ENCODE data around the gene TMEM53. TPM values are rescaled to one million over a fixed set of nuclear protein-coding genes. Genes with fewer than 3 reads are reported as not detected.

The TMEM53 gene
- total and polyA plus RNA-seq, 8 donors, result 2.4 to 22.8 (median 7.0) TPM

DNA sequence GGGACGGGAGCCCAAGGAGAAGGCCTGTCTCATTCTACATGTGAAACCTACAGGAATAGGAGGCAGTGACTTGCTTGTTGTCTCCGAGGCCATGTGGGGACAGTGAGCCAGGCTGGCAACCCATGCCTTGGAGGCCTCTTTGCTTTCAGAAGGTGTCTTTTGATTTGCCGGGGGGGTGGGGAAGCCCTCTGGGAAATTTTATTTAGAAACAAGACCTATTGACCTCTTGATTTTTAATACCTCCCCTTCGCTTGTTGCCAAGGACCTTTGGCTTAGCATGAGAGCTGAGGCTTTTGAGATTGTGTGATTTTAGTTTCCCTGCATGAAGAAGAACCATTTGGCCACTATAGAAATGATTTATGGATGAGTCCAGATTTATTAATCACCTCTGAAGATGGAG is 4.3 kb upstream of the TMEM53 start:
- Histone ChIP-seq H3K27me3 (no peaks in the 10 kb centered on the region), H3K4me1 (peaks cover 14 to 43% (median 15%) of the 10 kb centered on the region in 4 donors), H3K9me3 (no peaks in the 10 kb centered on the region), H3K36me3 (no peaks in the 10 kb centered on the region), H3K4me3 (no peak overlapping the region), H3K27ac (no peak overlapping the region)
- TF ChIP-seq EP300 (IDR thresholded peaks at IDR 0.05) (no peak), POLR2A (IDR thresholded peaks at IDR 0.05) (no peak), POLR2AphosphoS5 (IDR thresholded peaks at IDR 0.05) (no peak)
- TF ChIP-seq, protein P1, sequence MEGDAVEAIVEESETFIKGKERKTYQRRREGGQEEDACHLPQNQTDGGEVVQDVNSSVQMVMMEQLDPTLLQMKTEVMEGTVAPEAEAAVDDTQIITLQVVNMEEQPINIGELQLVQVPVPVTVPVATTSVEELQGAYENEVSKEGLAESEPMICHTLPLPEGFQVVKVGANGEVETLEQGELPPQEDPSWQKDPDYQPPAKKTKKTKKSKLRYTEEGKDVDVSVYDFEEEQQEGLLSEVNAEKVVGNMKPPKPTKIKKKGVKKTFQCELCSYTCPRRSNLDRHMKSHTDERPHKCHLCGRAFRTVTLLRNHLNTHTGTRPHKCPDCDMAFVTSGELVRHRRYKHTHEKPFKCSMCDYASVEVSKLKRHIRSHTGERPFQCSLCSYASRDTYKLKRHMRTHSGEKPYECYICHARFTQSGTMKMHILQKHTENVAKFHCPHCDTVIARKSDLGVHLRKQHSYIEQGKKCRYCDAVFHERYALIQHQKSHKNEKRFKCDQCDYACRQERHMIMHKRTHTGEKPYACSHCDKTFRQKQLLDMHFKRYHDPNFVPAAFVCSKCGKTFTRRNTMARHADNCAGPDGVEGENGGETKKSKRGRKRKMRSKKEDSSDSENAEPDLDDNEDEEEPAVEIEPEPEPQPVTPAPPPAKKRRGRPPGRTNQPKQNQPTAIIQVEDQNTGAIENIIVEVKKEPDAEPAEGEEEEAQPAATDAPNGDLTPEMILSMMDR (IDR thresholded peaks at IDR 0.05), result no peak
- WGBS, 5 donors, result 82 to 92% (median 88%) methylated on average over 4 of the region's 4 CpGs
- intact Hi-C loops (cut with DNase I; ENCODE audit: low total_unique reads), result no loop called here
- DNase-seq, result no peak

DNA sequence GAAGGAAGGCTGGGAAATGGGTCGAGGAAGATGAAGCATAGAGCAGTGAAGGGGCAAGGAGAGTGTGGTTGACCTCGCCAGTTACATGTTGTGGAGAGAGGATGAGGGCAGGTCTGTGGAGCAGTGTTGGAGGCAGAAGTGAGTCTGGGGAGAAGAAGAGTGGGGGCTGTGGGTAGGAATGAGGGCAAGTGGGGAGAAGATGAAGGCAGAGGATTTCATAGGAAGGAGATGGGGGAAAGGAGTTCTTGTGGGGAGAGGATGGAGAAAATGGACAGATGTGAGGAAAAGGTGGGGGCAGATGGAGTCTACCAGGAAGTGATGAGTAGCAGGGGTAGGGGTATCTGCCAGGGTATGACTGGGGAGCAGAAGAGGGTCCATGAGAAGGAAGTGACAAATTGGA is 3.8 kb upstream of the TMEM53 start:
- no peak for TF ChIP-seq POLR2AphosphoS5 (IDR thresholded peaks at IDR 0.05)
- TF ChIP-seq, protein P1 (IDR thresholded peaks at IDR 0.05), result no peak
- TF ChIP-seq POLR2A (IDR thresholded peaks at IDR 0.05), result no peak
- TF ChIP-seq EP300 (IDR thresholded peaks at IDR 0.05), result no peak
- Histone ChIP-seq H3K9me3 (no peaks in the 10 kb centered on the region), H3K4me1 (peaks cover 19 to 48% (median 20%) of the 10 kb centered on the region in 4 donors), H3K27ac (peak overlapping the region in 1 of 5 donors; percentile 99), H3K4me3 (no peak overlapping the region), H3K36me3 (no peaks in the 10 kb centered on the region), H3K27me3 (no peaks in the 10 kb centered on the region)
- intact Hi-C loops (cut with DNase I; ENCODE audit: low total_unique reads), result no loop called here
- DNase-seq, result no peak
- WGBS, 5 donors, result 86 to 94% (median 90%) methylated on average over 2 of the region's 2 CpGs

DNA sequence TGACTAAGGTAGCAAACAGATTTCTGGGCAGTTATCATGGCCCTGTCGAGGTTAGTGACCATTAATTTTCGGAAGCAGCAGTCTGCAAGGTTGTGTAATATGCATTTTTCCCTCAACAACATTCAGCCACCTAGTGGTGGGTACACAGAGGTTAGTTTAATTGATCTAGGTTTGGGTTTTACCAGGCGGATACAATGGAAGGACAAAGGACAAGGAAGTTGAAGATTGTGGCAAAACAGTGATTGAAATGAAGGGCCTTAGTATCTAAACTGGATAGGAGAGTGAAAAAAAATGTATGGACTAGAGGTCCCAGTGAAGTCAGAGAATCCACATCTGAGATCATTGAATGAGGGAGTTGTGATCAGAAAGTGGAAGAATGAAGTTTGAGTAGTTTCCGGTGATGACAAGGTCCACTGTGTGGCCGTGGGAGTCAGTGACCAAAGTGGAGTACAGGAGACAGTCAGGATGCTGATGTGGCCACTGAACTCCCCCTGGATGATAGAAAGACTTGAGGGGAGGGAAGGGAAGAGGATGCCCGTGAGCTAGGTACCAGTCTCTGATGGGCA is 3.0 kb upstream of the TMEM53 start:
- H3K4me3 ChIP-seq, result no peak overlapping the region
- H3K36me3 ChIP-seq, result no peaks in the 10 kb centered on the region
- intact Hi-C loops (cut with DNase I; ENCODE audit: low total_unique reads), result no loop called here
- peaks cover 24 to 56% (median 28%) of the 10 kb centered on the region in 4 donors for H3K4me1 ChIP-seq
- H3K27me3 ChIP-seq, result no peaks in the 10 kb centered on the region
- TF ChIP-seq POLR2A (IDR thresholded peaks at IDR 0.05) (no peak), EP300 (IDR thresholded peaks at IDR 0.05) (no peak), POLR2AphosphoS5 (IDR thresholded peaks at IDR 0.05) (no peak)
- TF ChIP-seq, protein P1 (IDR thresholded peaks at IDR 0.05), result peak in 5 of 7 experiments; percentile 23 to 71 (median 39)
- H3K9me3 ChIP-seq, result no peaks in the 10 kb centered on the region
- peak in 1 of 2 donors; percentile 50 for DNase-seq
- WGBS, 5 donors, result 48 to 60% (median 50%) methylated on average over 6 of the region's 6 CpGs
- peak overlapping the region; percentile 4 to 99 (median 93) for H3K27ac ChIP-seq

DNA sequence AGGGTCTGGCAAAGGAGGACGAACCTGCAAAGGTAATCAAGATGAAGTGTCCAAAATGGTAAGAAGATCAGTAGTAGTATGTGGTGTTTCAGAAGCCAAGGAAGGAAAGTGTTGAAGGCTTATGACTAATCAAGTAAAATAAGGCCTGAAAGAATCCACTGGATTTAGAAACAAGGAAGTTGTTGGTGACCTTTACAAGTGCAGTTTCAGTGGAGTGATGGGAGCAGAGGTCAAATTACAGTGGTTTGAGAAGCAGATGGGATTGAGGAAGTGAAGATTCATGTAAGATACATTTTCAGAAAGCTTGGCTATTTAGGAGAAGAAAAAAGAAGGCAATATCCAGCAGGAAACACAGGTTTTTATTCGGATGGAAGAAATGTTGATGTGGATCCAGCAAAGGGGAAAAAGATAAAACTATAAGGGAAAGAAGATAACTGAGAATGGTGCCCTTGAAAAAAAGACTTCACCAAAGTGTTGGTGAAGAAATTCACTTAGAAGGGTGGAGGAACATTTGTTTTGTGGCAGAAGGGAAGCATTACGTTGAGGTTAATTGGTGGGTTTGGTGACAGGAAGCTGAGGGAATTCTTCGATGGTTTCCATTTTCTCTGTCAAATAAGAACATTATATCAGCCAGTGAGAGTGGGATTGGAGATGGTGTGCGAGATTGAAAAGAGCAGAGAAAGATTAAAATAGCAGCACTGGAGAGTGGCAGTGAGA is 2.4 kb upstream of the TMEM53 start:
- Histone ChIP-seq H3K4me1 (peaks cover 24 to 62% (median 32%) of the 10 kb centered on the region in 4 donors), H3K27me3 (no peaks in the 10 kb centered on the region), H3K27ac (peak overlapping the region; percentile 59 to 99 (median 93)), H3K9me3 (no peaks in the 10 kb centered on the region), H3K4me3 (no peak overlapping the region), H3K36me3 (no peaks in the 10 kb centered on the region)
- intact Hi-C loops (cut with DNase I; ENCODE audit: low total_unique reads), result no loop called here
- peak in 1 of 2 donors; percentile 61 for DNase-seq
- no peak for TF ChIP-seq EP300 (IDR thresholded peaks at IDR 0.05)
- TF ChIP-seq POLR2AphosphoS5 (IDR thresholded peaks at IDR 0.05), result peak in 1 of 3 donors; percentile 58
- no peak for TF ChIP-seq POLR2A (IDR thresholded peaks at IDR 0.05)
- 64 to 78% (median 72%) methylated on average over 5 of the region's 5 CpGs for WGBS, 5 donors

Measured in stomach (tissue), 9 donors.